Osteocyte (in vitro differentiated cells): Measurements from ENCODE around the gene CST5. TPM values are rescaled to one million over a fixed set of nuclear protein-coding genes. Genes with fewer than 3 reads are reported as not detected.
"Not testable (repeated sequence)": the region's sequence is repeated elsewhere in the genome, so short reads cannot be mapped to it uniquely, and the experiment has no call there.

Source experiments
- DNase-seq: peaks from one replicate; pipeline ENCODE4 v3.0.0; 2021; ENCODE audit warnings: mixed read lengths; ENCODE audit not compliant: unreplicated experiment; ENCODE audit errors: extremely low spot score
- H3K27ac Mint-ChIP-seq: one replicate; pipeline ENCODE4 v1.8.0; 2021; ENCODE audit warnings: mild to moderate bottlenecking, mixed read lengths; ENCODE audit not compliant: unreplicated experiment
- H3K27me3 Mint-ChIP-seq: one replicate; pipeline ENCODE4 v1.8.0; 2021; ENCODE audit warnings: mixed read lengths; ENCODE audit not compliant: unreplicated experiment
- H3K36me3 Mint-ChIP-seq: one replicate; pipeline ENCODE4 v1.8.0; 2021; ENCODE audit warnings: mixed read lengths; ENCODE audit not compliant: unreplicated experiment
- H3K4me1 Mint-ChIP-seq: one replicate; pipeline ENCODE4 v1.8.0; 2021; ENCODE audit warnings: mixed read lengths; ENCODE audit not compliant: unreplicated experiment
- H3K4me3 Mint-ChIP-seq: one replicate; pipeline ENCODE4 v1.8.0; 2021; ENCODE audit warnings: mild to moderate bottlenecking, moderate library complexity, mixed read lengths; ENCODE audit not compliant: unreplicated experiment
- H3K9me3 Mint-ChIP-seq: one replicate; pipeline ENCODE4 v1.8.0; 2021; ENCODE audit warnings: mixed read lengths; ENCODE audit not compliant: unreplicated experiment
- CTCF ChIP-seq: fragments of 200-600 bp; sonication (generic); IDR thresholded peaks from 2 replicates; pipeline ENCODE4 v1.5.0; 2021; ENCODE audit warnings: antibody characterized with exemption, mild to moderate bottlenecking, moderate library complexity
- total RNA-seq: library from RNA; stranded (reverse); gene quantifications from 2 replicates; pipeline ENCODE4 v1.2.1, GENCODE V29; 2021

The CST5 gene
- total RNA-seq, 1 donor from 2014 or later: not detected

DNA sequence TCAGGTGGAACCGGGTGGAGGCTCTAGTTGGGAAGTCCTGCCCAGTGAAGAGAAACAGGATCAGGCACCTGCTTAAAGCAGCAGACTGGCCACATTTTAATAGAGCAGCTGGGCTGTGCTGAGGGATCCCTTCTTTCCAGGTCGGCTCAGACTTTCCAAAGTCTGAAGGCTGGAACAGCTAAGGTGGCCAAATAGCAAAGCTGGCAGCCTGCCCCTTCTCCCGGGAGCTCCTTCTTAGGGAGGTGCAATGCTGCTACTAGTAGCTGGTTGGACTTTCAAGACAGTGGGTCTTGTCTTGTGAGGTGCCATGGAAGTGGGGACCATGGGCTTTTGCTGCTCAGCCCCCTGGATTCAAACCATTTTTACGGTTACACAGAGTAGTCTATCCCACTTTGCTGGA, 30.7 kb upstream of the CST5 start:
- peaks cover 11% of the 10 kb centered on the region for H3K27me3 Mint-ChIP-seq
- no peak overlapping the region for H3K27ac Mint-ChIP-seq
- H3K36me3 Mint-ChIP-seq: no peaks in the 10 kb centered on the region
- DNase-seq: no peak
- no peak for TF ChIP-seq CTCF
- no peaks in the 10 kb centered on the region for H3K4me1 Mint-ChIP-seq
- H3K9me3 Mint-ChIP-seq: peaks cover 9% of the 10 kb centered on the region
- H3K4me3 Mint-ChIP-seq: no peak overlapping the region

GRCh38 chr20:23909390-23909789, 29.8 kb upstream of the CST5 start:
- Mint-ChIP-seq H3K36me3 (no peaks in the 10 kb centered on the region), H3K27me3 (peaks cover 11% of the 10 kb centered on the region)
- no peak for TF ChIP-seq CTCF

GRCh38 chr20:23907579-23907978, 28.0 kb upstream of the CST5 start:
- no peak for TF ChIP-seq CTCF
- H3K4me3 Mint-ChIP-seq: no peak overlapping the region
- no peaks in the 10 kb centered on the region for H3K4me1 Mint-ChIP-seq
- no peaks in the 10 kb centered on the region for H3K36me3 Mint-ChIP-seq
- DNase-seq: no peak
- H3K27me3 Mint-ChIP-seq: peaks cover 8% of the 10 kb centered on the region
- no peak overlapping the region for H3K27ac Mint-ChIP-seq
- H3K9me3 Mint-ChIP-seq: peaks cover 14% of the 10 kb centered on the region

More at GRCh38 chr20:23909390-23909789, 29.8 kb upstream of the CST5 start:
- no peak overlapping the region for H3K4me3 Mint-ChIP-seq
- no peaks in the 10 kb centered on the region for H3K4me1 Mint-ChIP-seq
- H3K27ac Mint-ChIP-seq: no peak overlapping the region
- no peak for DNase-seq
- H3K9me3 Mint-ChIP-seq: peaks cover 14% of the 10 kb centered on the region

- not testable (repeated sequence) for H3K4me3 Mint-ChIP-seq, H3K4me1 Mint-ChIP-seq, H3K9me3 Mint-ChIP-seq, H3K36me3 Mint-ChIP-seq, H3K27me3 Mint-ChIP-seq, DNase-seq, H3K27ac Mint-ChIP-seq
Observed at GRCh38 chr20:23902396-23902795, 22.8 kb upstream of the CST5 start.

GRCh38 chr20:23890867-23891266, 11.3 kb upstream of the CST5 start:
- H3K4me3 Mint-ChIP-seq, H3K27ac Mint-ChIP-seq, H3K9me3 Mint-ChIP-seq, DNase-seq, H3K27me3 Mint-ChIP-seq, H3K4me1 Mint-ChIP-seq, H3K36me3 Mint-ChIP-seq: not testable (repeated sequence)

GRCh38 chr20:23889775-23890187, 10.2 kb upstream of the CST5 start:
- no peaks in the 10 kb centered on the region for H3K9me3 Mint-ChIP-seq
- peak; percentile 66 for TF ChIP-seq CTCF
- H3K27ac Mint-ChIP-seq: no peak overlapping the region
- H3K27me3 Mint-ChIP-seq: no peaks in the 10 kb centered on the region
- no peak overlapping the region for H3K4me3 Mint-ChIP-seq
- no peak for DNase-seq
- H3K36me3 Mint-ChIP-seq: no peaks in the 10 kb centered on the region
- H3K4me1 Mint-ChIP-seq: no peaks in the 10 kb centered on the region
